Esophagus squamous epithelium (tissue), 4 donors: Measurements from ENCODE around the gene GRSF1.

Source experiments
- POLR2A ChIP-seq, 4 donors: fragments of 450-650 bp; IDR thresholded peaks; one replicate each; pipeline ENCODE4 v1.6.1; 2017; ENCODE audit warnings: antibody characterized with exemption in 4 of 4, mild to moderate bottlenecking in 4 of 4, moderate library complexity in 3 of 4
- TF ChIP-seq, protein P1 (sequence below), 6 experiments: fragments of 450-650 bp in 4 of 6; fragments of 200-600 bp in 2 of 6; sonication (generic) in 2 of 6; IDR thresholded peaks; one replicate each; pipeline ENCODE4 v1.5.1; 2016 to 2019; ENCODE audit warnings: antibody characterized with exemption in 6 of 6, mild to moderate bottlenecking in 4 of 6, moderate library complexity in 4 of 6

GRCh38 chr4:70855464-70855863 is 15.8 kb upstream of the GRSF1 start:
- TF ChIP-seq, protein P1, sequence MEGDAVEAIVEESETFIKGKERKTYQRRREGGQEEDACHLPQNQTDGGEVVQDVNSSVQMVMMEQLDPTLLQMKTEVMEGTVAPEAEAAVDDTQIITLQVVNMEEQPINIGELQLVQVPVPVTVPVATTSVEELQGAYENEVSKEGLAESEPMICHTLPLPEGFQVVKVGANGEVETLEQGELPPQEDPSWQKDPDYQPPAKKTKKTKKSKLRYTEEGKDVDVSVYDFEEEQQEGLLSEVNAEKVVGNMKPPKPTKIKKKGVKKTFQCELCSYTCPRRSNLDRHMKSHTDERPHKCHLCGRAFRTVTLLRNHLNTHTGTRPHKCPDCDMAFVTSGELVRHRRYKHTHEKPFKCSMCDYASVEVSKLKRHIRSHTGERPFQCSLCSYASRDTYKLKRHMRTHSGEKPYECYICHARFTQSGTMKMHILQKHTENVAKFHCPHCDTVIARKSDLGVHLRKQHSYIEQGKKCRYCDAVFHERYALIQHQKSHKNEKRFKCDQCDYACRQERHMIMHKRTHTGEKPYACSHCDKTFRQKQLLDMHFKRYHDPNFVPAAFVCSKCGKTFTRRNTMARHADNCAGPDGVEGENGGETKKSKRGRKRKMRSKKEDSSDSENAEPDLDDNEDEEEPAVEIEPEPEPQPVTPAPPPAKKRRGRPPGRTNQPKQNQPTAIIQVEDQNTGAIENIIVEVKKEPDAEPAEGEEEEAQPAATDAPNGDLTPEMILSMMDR (IDR thresholded peaks at IDR 0.05), result no peak
- no peak for TF ChIP-seq POLR2A (IDR thresholded peaks at IDR 0.05)
